ENCODE data around the gene CYP4V2.

CYP4V2 gene

GRCh38 chr4:186190581-186191199 lies 677 bp upstream of the CYP4V2 start:
- DNase-seq: no peak

GRCh38 chr4:186192066-186192612 lies 772 bp downstream of the CYP4V2 start:
- no peak for DNase-seq

GRCh38 chr4:186193851-186194250 lies 2.5 kb downstream of the CYP4V2 start:
- DNase-seq: no peak

- DNase-seq: no peak
These were observed 4.7 kb downstream of the CYP4V2 start for GRCh38 chr4:186196063-186196462.

GRCh38 chr4:186200516-186200915 lies 9.1 kb downstream of the CYP4V2 start:
- DNase-seq: no peak

GRCh38 chr4:186201010-186201409 lies 9.6 kb downstream of the CYP4V2 start:
- DNase-seq: no peak

GRCh38 chr4:186201535-186202230 lies 10.3 kb downstream of the CYP4V2 start:
- DNase-seq: peak; percentile 9

- DNase-seq: no peak
These were observed 11.2 kb downstream of the CYP4V2 start for GRCh38 chr4:186202490-186203140.

- no peak for DNase-seq
These were observed 12.0 kb downstream of the CYP4V2 start for GRCh38 chr4:186203406-186203805.

- DNase-seq: no peak
These were observed 12.8 kb downstream of the CYP4V2 start for GRCh38 chr4:186204103-186204559.

- no peak for DNase-seq
These were observed 13.3 kb downstream of the CYP4V2 start for GRCh38 chr4:186204686-186205085.

GRCh38 chr4:186205156-186205555 lies 13.8 kb downstream of the CYP4V2 start:
- no peak for DNase-seq

- no peak for DNase-seq
These were observed 25.2 kb downstream of the CYP4V2 start for GRCh38 chr4:186216465-186217024.

- no peak for DNase-seq
These were observed 26.4 kb downstream of the CYP4V2 start for GRCh38 chr4:186217733-186218293.

- no peak for DNase-seq
These were observed 30.3 kb downstream of the CYP4V2 start for GRCh38 chr4:186221624-186222023.

- DNase-seq: no peak
These were observed 34.5 kb downstream of the CYP4V2 start for GRCh38 chr4:186225848-186226247.

- DNase-seq: no peak
These were observed 35.3 kb downstream of the CYP4V2 start for GRCh38 chr4:186226521-186227189.

- no peak for DNase-seq
These were observed 35.9 kb downstream of the CYP4V2 start, which contains the start of gene KLKB1 for GRCh38 chr4:186227221-186227620. TSS of gene KLKB1 (plus strand) at chr4:186227507. CDS start at chr4:186228196, 689 bp downstream.

- no peak for DNase-seq
These were observed 36.6 kb downstream of the CYP4V2 start for GRCh38 chr4:186227744-186228513.

- DNase-seq: no peak
These were observed 37.1 kb downstream of the CYP4V2 start for GRCh38 chr4:186228514-186228894.

- DNase-seq: no peak
These were observed 43.0 kb downstream of the CYP4V2 start for GRCh38 chr4:186234367-186234766.

- no peak for DNase-seq
These were observed 44.8 kb downstream of the CYP4V2 start for GRCh38 chr4:186236126-186236525.

All from NCI-H2107 (cell line).